GM23248 (cell line): Measurements from ENCODE around the gene INHBE. TPM values are rescaled to one million over a fixed set of nuclear protein-coding genes. Genes with fewer than 3 reads are reported as not detected.
"Not testable (repeated sequence)": the region's sequence is repeated elsewhere in the genome, so short reads cannot be mapped to it uniquely, and the experiment has no call there.

Experiments used
- DNase-seq: peaks from one replicate; pipeline ENCODE4 v3.0.0-alpha.2; 2015
- H2AFZ ChIP-seq: fragments of 200-600 bp; sonication (generic); 2 replicates; pipeline ENCODE4 v1.6.1; 2016; ENCODE audit warnings: antibody characterized with exemption
- H3F3A ChIP-seq: fragments of 200-600 bp; sonication (generic); 2 replicates; pipeline ENCODE4 v1.6.1; 2016; ENCODE audit warnings: mild to moderate bottlenecking, antibody characterized with exemption, mixed run types; ENCODE audit not compliant: insufficient read depth
- H3K27ac ChIP-seq: fragments of 200-600 bp; sonication (generic); 2 replicates; pipeline ENCODE4 v1.5.1; 2016; ENCODE audit warnings: mild to moderate bottlenecking
- H3K27me3 ChIP-seq: fragments of 200-600 bp; sonication (generic); replicated peaks from 2 replicates; pipeline ENCODE4 v1.6.1; 2016; ENCODE audit warnings: mild to moderate bottlenecking; ENCODE audit not compliant: insufficient read depth
- H3K36me3 ChIP-seq: fragments of 200-600 bp; sonication (generic); 2 replicates; pipeline ENCODE4 v1.6.1; 2016; ENCODE audit warnings: low read depth, mild to moderate bottlenecking
- H3K4me1 ChIP-seq: fragments of 200-600 bp; sonication (generic); 2 replicates; pipeline ENCODE4 v1.6.1; 2016; ENCODE audit warnings: mild to moderate bottlenecking; ENCODE audit not compliant: insufficient read depth
- H3K4me2 ChIP-seq: fragments of 200-600 bp; sonication (generic); one replicate; pipeline ENCODE4 v1.6.1; 2016; ENCODE audit warnings: mild to moderate bottlenecking; ENCODE audit not compliant: unreplicated experiment
- H3K4me3 ChIP-seq: fragments of 200-600 bp; sonication (generic); 2 replicates; pipeline ENCODE4 v1.5.1; 2016; ENCODE audit warnings: mild to moderate bottlenecking
- H3K79me2 ChIP-seq: fragments of 200-600 bp; sonication (generic); 2 replicates; pipeline ENCODE4 v1.6.1; 2016; ENCODE audit warnings: mild to moderate bottlenecking; ENCODE audit not compliant: insufficient read depth
- H3K9ac ChIP-seq: fragments of 200-600 bp; sonication (generic); 2 replicates; pipeline ENCODE4 v1.6.1; 2016; ENCODE audit warnings: mild to moderate bottlenecking
- H3K9me2 ChIP-seq: fragments of 200-600 bp; sonication (generic); 2 replicates; pipeline ENCODE4 v1.6.1; 2016; ENCODE audit warnings: mixed run types, mild to moderate bottlenecking, moderate library complexity; ENCODE audit not compliant: insufficient read depth
- H3K9me3 ChIP-seq: fragments of 200-600 bp; sonication (generic); one replicate; pipeline ENCODE4 v1.6.1; 2017; ENCODE audit warnings: low read depth
- H4K20me1 ChIP-seq: fragments of 200-600 bp; sonication (generic); 2 replicates; pipeline ENCODE4 v1.6.0; 2016; ENCODE audit not compliant: insufficient read depth
- EZH2 ChIP-seq: fragments of 200-600 bp; sonication (generic); IDR thresholded peaks from 2 replicates; pipeline ENCODE4 v1.6.1; 2018; ENCODE audit warnings: antibody characterized with exemption, mild to moderate bottlenecking; ENCODE audit not compliant: insufficient read depth, poor library complexity, severe bottlenecking
- EZH2phosphoT487 ChIP-seq: fragments of 200-600 bp; sonication (generic); IDR thresholded peaks from 2 replicates; pipeline ENCODE4 v1.6.1; 2018; ENCODE audit warnings: antibody characterized with exemption, moderate library complexity, mild to moderate bottlenecking, low read depth; ENCODE audit not compliant: insufficient read depth
- WGBS, 2 experiments: methylation state at CpG; one replicate each; pipeline ENCODE4 v1.1.6; 2015 to 2017; ENCODE audit warnings: low lambda C conversion rate in 2 of 2, low coverage in 1 of 2; ENCODE audit errors: missing lambda C conversion rate in 2 of 2; 5-methylcytosine and 5-hydroxymethylcytosine counted together
- in situ Hi-C: fragments of 300-500 bp; cut with MboI; formaldehyde crosslinking; loops from 2 replicates; pipeline ENCODE4 v1.15.0; 2020
- polyA plus RNA-seq: library from polyadenylated mRNA; unstranded; fragments of >200 nt; fragmentation: Nextera tagmentation; extraction: Ambion mirVana; gene quantifications from 2 replicates; pipeline ENCODE4 v1.2.1, GENCODE V29; 2016
- total RNA-seq: library from RNA; depleted of rRNA; stranded (reverse); fragments of >200 nt; shearing (Covaris generic); gene quantifications from 2 replicates; pipeline ENCODE4 v1.2.3, GENCODE V29; 2014

Gene INHBE
- total and polyA plus RNA-seq, 2 experiments from 2014 or later = 0.24 to 0.65 TPM

DNA sequence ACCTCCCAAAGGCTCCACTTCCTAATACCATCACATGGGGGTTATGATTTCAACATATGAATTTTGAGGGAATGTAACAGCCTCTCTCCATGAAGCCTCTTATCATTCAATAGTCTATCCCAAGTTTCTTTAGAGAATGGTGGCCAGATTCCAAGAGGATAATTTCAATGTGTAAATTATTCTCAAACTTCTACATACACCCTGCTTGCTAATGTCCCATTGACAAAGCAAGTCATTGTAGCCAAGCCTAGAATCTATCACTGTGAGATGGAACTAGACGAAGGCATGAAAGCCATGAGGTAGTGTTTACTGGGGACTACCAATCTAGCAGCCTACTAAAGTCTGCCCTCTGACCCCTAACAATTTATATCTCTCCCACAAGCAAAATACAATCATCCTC lies 16.7 kb upstream of the INHBE start:
- Histone ChIP-seq H3F3A (no peaks in the 10 kb centered on the region), H3K4me1 (no peaks in the 10 kb centered on the region), H4K20me1 (no peaks in the 10 kb centered on the region), H3K27me3 (no peaks in the 10 kb centered on the region), H3K4me3 (no peak overlapping the region), H3K9ac (no peak overlapping the region), H3K4me2 (no peak overlapping the region), H2AFZ (no peak overlapping the region), H3K36me3 (no peaks in the 10 kb centered on the region), H3K27ac (no peak overlapping the region), H3K79me2 (no peaks in the 10 kb centered on the region), H3K9me3 (no peaks in the 10 kb centered on the region), H3K9me2 (no peaks in the 10 kb centered on the region)
- no peak for DNase-seq
- 65 to 70% methylated on average over 1 of the region's 1 CpG for WGBS, 2 experiments
- in situ Hi-C loops = no loop called here
- TF ChIP-seq EZH2 (no peak), EZH2phosphoT487 (no peak)

DNA sequence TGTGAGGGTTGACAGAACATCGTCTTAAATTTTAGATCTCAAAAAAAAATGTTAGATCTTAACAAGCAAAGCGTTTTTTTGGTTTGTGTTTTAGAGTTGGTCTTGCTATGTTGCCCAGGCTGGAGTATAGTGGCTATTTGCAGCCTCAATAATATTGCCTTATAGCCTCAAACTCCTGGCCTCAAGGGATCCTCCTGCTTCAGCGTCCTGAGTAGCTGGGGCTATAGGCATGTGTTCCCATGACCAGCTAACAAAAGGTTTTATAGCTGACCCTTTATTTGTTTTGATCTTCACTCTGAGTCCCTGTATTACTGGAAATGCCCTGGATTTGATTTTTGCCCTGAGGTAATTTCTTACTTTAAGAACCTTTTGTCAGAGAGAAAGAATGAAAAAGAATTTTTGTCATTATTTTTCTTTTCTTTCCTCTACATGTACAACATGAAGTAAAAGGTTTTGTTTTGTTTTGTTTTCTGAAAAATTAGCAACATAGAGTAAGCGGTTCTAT lies 15.3 kb upstream of the INHBE start:
- no peak for DNase-seq
- no peaks in the 10 kb centered on the region for H3K27me3 ChIP-seq
- no peak overlapping the region for H3K27ac ChIP-seq
- no peak overlapping the region for H3K9ac ChIP-seq
- WGBS, 2 experiments = 70 to 71% methylated on average over 4 of the region's 4 CpGs
- H3K4me1 ChIP-seq = no peaks in the 10 kb centered on the region
- H2AFZ ChIP-seq = no peak overlapping the region
- H3K9me3 ChIP-seq = no peaks in the 10 kb centered on the region
- H3K4me2 ChIP-seq = no peak overlapping the region
- no peaks in the 10 kb centered on the region for H3K9me2 ChIP-seq
- H4K20me1 ChIP-seq = no peaks in the 10 kb centered on the region
- in situ Hi-C loops = loop anchor here (10.0 kb wide), 1 partner anchor 125 kb away; no protein-coding TSS in a partner anchor
- H3K79me2 ChIP-seq = no peaks in the 10 kb centered on the region
- no peaks in the 10 kb centered on the region for H3K36me3 ChIP-seq
- H3K4me3 ChIP-seq = no peak overlapping the region
- no peaks in the 10 kb centered on the region for H3F3A ChIP-seq
- no peak for TF ChIP-seq EZH2
- no peak for TF ChIP-seq EZH2phosphoT487

DNA sequence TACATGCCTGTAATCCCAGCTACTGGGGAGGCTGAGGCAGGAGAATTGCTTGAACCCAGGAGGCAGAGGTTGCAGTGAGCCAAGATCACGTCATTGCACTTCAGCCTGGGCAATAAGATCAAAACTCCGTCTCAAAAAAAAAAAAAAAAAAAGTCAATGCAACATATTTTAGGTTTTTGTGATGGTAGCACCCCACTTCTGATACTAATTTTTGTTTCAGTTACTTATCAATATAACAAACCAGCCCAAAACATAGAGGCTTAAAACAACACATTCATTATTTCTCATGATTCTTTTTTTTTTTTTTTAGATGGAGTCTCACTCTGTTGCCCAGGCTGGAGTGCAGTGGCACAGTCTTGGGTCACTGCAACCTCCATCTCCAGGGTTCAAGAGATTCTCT lies 13.7 kb upstream of the INHBE start:
- not testable (repeated sequence) for H2AFZ ChIP-seq, H3K79me2 ChIP-seq, H3F3A ChIP-seq, H3K9me3 ChIP-seq, H3K4me2 ChIP-seq, DNase-seq, H4K20me1 ChIP-seq, H3K4me3 ChIP-seq, H3K36me3 ChIP-seq, H3K4me1 ChIP-seq, H3K27ac ChIP-seq, H3K9ac ChIP-seq, H3K27me3 ChIP-seq, H3K9me2 ChIP-seq
- in situ Hi-C loops = loop anchor here (10.0 kb wide), 1 partner anchor 127 kb away; no protein-coding TSS in a partner anchor
- 41 to 47% methylated on average over 2 of the region's 2 CpGs for WGBS, 2 experiments

DNA sequence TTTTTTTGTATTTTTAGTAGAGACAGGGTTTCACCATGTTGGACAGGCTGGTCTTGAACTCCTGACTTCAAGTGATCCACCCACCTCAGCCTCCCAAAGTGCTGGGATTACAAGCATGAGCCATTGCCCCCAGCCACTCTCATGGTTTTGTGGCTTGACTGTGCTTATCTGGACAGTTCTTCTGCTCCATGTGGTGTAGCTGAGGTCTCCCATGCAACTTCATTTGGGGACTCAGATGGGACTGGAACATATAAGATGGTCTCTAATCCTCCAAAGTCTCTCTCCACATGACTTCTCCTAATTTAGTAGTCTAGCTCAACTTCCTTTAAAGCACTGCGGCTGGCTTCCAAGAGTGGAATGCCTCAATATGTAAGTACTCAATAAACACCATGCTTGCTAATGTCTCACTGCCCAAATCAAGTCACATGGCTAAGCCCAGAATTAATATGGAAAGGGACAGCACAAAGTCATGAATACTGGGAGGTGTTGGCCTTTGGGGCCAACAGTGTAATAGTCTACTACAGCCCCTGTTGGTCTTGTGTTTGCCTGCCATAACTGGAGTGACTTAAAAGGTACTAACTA lies 13.2 kb upstream of the INHBE start:
- 0% methylated on average over 1 of the region's 1 CpG for WGBS, 2 experiments

DNA sequence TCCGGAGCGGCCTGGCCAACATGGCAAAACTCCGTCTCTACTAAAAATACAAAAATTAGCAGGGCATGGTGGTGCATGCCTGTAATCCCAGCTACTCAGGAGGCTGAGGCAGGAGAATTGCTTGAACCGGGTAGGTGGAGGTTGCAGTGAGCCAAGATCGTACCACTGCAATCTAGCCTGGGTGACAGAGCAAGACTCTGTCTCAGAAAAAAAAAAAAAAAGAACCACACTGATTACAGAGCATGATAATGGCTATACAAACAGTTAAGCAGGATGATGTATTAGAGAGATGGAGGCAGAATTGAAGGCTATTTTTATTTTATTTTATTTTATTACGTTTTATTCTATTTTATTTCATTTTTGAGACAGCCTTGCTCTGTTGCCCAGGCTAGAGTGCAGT lies 10.8 kb upstream of the INHBE start:
- H4K20me1 ChIP-seq, H3K27me3 ChIP-seq, H3K36me3 ChIP-seq, H3K9me2 ChIP-seq, H3K4me2 ChIP-seq, H3K79me2 ChIP-seq, H3K27ac ChIP-seq, DNase-seq, H3K9me3 ChIP-seq, H3F3A ChIP-seq, H2AFZ ChIP-seq, H3K9ac ChIP-seq, H3K4me3 ChIP-seq, H3K4me1 ChIP-seq: not testable (repeated sequence)
- in situ Hi-C loops = loop anchor here (10.0 kb wide), 1 partner anchor 130 kb away; no protein-coding TSS in a partner anchor
- 72 to 76% methylated on average over 6 of the region's 6 CpGs for WGBS, 2 experiments

More for the DNA sequence above, 13.2 kb upstream of the INHBE start:
- H3K9me3 ChIP-seq = no peaks in the 10 kb centered on the region
- no peak for DNase-seq
- no peak overlapping the region for H3K4me3 ChIP-seq
- H3F3A ChIP-seq = no peaks in the 10 kb centered on the region
- H3K4me2 ChIP-seq = no peak overlapping the region
- no peak overlapping the region for H2AFZ ChIP-seq
- H4K20me1 ChIP-seq = no peaks in the 10 kb centered on the region
- no peak overlapping the region for H3K27ac ChIP-seq
- H3K9me2 ChIP-seq = no peaks in the 10 kb centered on the region
- H3K4me1 ChIP-seq = no peaks in the 10 kb centered on the region
- no peaks in the 10 kb centered on the region for H3K27me3 ChIP-seq
- no peak overlapping the region for H3K9ac ChIP-seq
- TF ChIP-seq EZH2 (no peak), EZH2phosphoT487 (no peak)
- no peaks in the 10 kb centered on the region for H3K36me3 ChIP-seq
- in situ Hi-C loops = loop anchor here (10.0 kb wide), 1 partner anchor 127 kb away; no protein-coding TSS in a partner anchor
- H3K79me2 ChIP-seq = no peaks in the 10 kb centered on the region
